ENCODE measurements around the gene YPEL5.

GRCh38 chr2:30201990-30202389 lies 55.2 kb downstream of the YPEL5 start:
- TF ChIP-seq CTCF (IDR thresholded peaks at IDR 0.05) (no peak), POLR2A (IDR thresholded peaks at IDR 0.05) (no peak)

Measured in transverse colon (tissue), 3 donors.